MCF 10A (cell line): Measurements from ENCODE around the gene SPINK9. TPM values are rescaled to one million over a fixed set of nuclear protein-coding genes. Genes with fewer than 3 reads are reported as not detected.

Experiments used
- BruUV-seq: library from RNA; stranded (reverse); fragments of 400-500 nt; replicated peaks from 2 replicates; lab custom pipeline; 2021; lab: Mats Ljungman, UMichigan
- CTCF ChIA-PET: fragments of 300-600 bp; sonication (Branson Sonifier 250); formaldehyde crosslinking; extraction: SDS; loops from one replicate; lab custom pipeline; 2021; ENCODE audit warnings: antibody characterized with exemption, inconsistent platforms; lab: Yijun Ruan, JAX
- POLR2A ChIA-PET: fragments of 300-600, 350-650 bp; sonication (Branson Sonifier 250); formaldehyde crosslinking; extraction: SDS; loops from one replicate; lab custom pipeline; 2020; ENCODE audit warnings: antibody characterized with exemption, inconsistent platforms; lab: Yijun Ruan, JAX
- DNase-seq: peaks from one replicate; pipeline ENCODE4 v3.0.0-alpha.2; 2018; ENCODE audit not compliant: unreplicated experiment
- H3K27ac Mint-ChIP-seq: one replicate; pipeline ENCODE4 v1.8.0; 2022; ENCODE audit warnings: mild to moderate bottlenecking, low read depth, mixed read lengths; ENCODE audit not compliant: unreplicated experiment
- H3K27me3 Mint-ChIP-seq: one replicate; pipeline ENCODE4 v1.8.0; 2022; ENCODE audit warnings: mixed read lengths; ENCODE audit not compliant: insufficient read depth, unreplicated experiment
- H3K36me3 Mint-ChIP-seq: one replicate; pipeline ENCODE4 v1.8.0; 2022; ENCODE audit warnings: mild to moderate bottlenecking, moderate library complexity, mixed read lengths; ENCODE audit not compliant: insufficient read depth, unreplicated experiment
- H3K4me1 Mint-ChIP-seq: one replicate; pipeline ENCODE4 v1.8.0; 2022; ENCODE audit warnings: mixed read lengths; ENCODE audit not compliant: insufficient read depth, unreplicated experiment
- H3K4me3 Mint-ChIP-seq: one replicate; pipeline ENCODE4 v1.8.0; 2022; ENCODE audit warnings: mild to moderate bottlenecking, moderate library complexity, mixed read lengths; ENCODE audit not compliant: unreplicated experiment
- H3K9me3 Mint-ChIP-seq: one replicate; pipeline ENCODE4 v1.8.0; 2022; ENCODE audit warnings: mixed read lengths; ENCODE audit not compliant: unreplicated experiment
- CTCF ChIP-seq: fragments of 200-600 bp; IDR thresholded peaks from one replicate; pipeline ENCODE4 v1.8.0; 2022; ENCODE audit warnings: antibody characterized with exemption, mild to moderate bottlenecking; ENCODE audit not compliant: unreplicated experiment
- intact Hi-C: fragments of 100-400 bp; cut with micrococcal nuclease; formaldehyde crosslinking; loops from 2 replicates; pipeline ENCODE4 v1.14.1; 2022
- total RNA-seq: library from RNA; stranded (reverse); gene quantifications from 2 replicates; pipeline ENCODE4 v1.2.3, GENCODE V29; 2022

Gene SPINK9
- total RNA-seq, 1 experiment from 2014 or later: not detected

- intact Hi-C loops: no loop called here
- POLR2A ChIA-PET: interaction anchor here (0.7 to 1.2 kb wide), 3 partner anchors 7 to 444 kb away, joined by 3 to 9 read pairs (median 7); partner anchors contain the start of gene ADRB2
- no peaks in the 10 kb centered on the region for H3K27me3 Mint-ChIP-seq
- CTCF ChIA-PET: interaction anchor here (0.6 to 1.3 kb wide), 7 partner anchors 7 to 606 kb away, joined by 3 to 7 read pairs (median 4); no protein-coding TSS in a partner anchor
- no peaks in the 10 kb centered on the region for H3K9me3 Mint-ChIP-seq
- no peak overlapping the region for H3K27ac Mint-ChIP-seq
- DNase-seq: peak; percentile 15
- no peaks in the 10 kb centered on the region for H3K36me3 Mint-ChIP-seq
- peaks cover 31% of the 10 kb centered on the region for H3K4me1 Mint-ChIP-seq
- BruUV-seq: no TSS peak
- no peak for TF ChIP-seq CTCF
- no peak overlapping the region for H3K4me3 Mint-ChIP-seq
These were observed 46.5 kb downstream of the SPINK9 start for GRCh38 chr5:148381906-148382305.

- TF ChIP-seq CTCF: no peak
- BruUV-seq: TSS peak; percentile 87
- ChIA-PET POLR2A (interaction anchor here (0.6 to 1.2 kb wide), 15 partner anchors 8 to 443 kb away, joined by 3 to 9 read pairs (median 4); partner anchors contain the start of gene ADRB2), CTCF (interaction anchor here (0.7 to 1.3 kb wide), 10 partner anchors 8 to 801 kb away, joined by 3 to 7 read pairs (median 4); no protein-coding TSS in a partner anchor)
- intact Hi-C loops: loop anchor here (1.0 kb wide), 1 partner anchor 348 kb away; no protein-coding TSS in a partner anchor
- Mint-ChIP-seq H3K36me3 (no peaks in the 10 kb centered on the region), H3K27ac (peak overlapping the region; percentile 98), H3K4me1 (peaks cover 38% of the 10 kb centered on the region), H3K27me3 (no peaks in the 10 kb centered on the region), H3K4me3 (peak overlapping the region; percentile 85), H3K9me3 (no peaks in the 10 kb centered on the region)
- peak; percentile 26 for DNase-seq
These were observed 47.6 kb downstream of the SPINK9 start for GRCh38 chr5:148382961-148383360.

GRCh38 chr5:148383564-148384379 is 48.4 kb downstream of the SPINK9 start, which contains the start of gene FBXO38:
Gene FBXO38, plus strand, starts transcription at chr5:148383958. Its CDS starts 10,819 bp downstream, at chr5:148394777.
- Mint-ChIP-seq H3K4me3 (peak within 1 kb of the TSS; percentile 85), H3K27me3 (no peaks in the 10 kb centered on the region), H3K36me3 (peaks cover 3% of the 10 kb centered on the region), H3K27ac (peak within 1 kb of the TSS; percentile 98), H3K9me3 (no peaks in the 10 kb centered on the region), H3K4me1 (peaks cover 44% of the 10 kb centered on the region)
- POLR2A ChIA-PET: interaction anchor here (0.6 to 1.9 kb wide), 22 partner anchors 9 to 583 kb away, joined by 3 to 19 read pairs (median 3); no protein-coding TSS in a partner anchor
- CTCF ChIA-PET: interaction anchor here (0.6 to 2.1 kb wide), 8 partner anchors 9 to 887 kb away, joined by 3 to 16 read pairs (median 4); no protein-coding TSS in a partner anchor
- DNase-seq: peak; percentile 99
- no peak for TF ChIP-seq CTCF
- BruUV-seq: no TSS peak
- intact Hi-C loops: loop anchor here (1.0 kb wide), 1 partner anchor 348 kb away; no protein-coding TSS in a partner anchor

GRCh38 chr5:148384380-148384737 is 49.0 kb downstream of the SPINK9 start:
- peak; percentile 20 for DNase-seq
- BruUV-seq: TSS peak; percentile 65
- no peaks in the 10 kb centered on the region for H3K27me3 Mint-ChIP-seq
- ChIA-PET CTCF (interaction anchor here (0.6 to 2.1 kb wide), 7 partner anchors 10 to 763 kb away, joined by 3 to 16 read pairs (median 5); no protein-coding TSS in a partner anchor), POLR2A (interaction anchor here (0.7 to 1.9 kb wide), 21 partner anchors 9 to 583 kb away, joined by 3 to 19 read pairs (median 3); no protein-coding TSS in a partner anchor)
- TF ChIP-seq CTCF: no peak
- peak overlapping the region; percentile 85 for H3K4me3 Mint-ChIP-seq
- H3K27ac Mint-ChIP-seq: peak overlapping the region; percentile 98
- intact Hi-C loops: no loop called here
- peaks cover 45% of the 10 kb centered on the region for H3K4me1 Mint-ChIP-seq
- H3K9me3 Mint-ChIP-seq: no peaks in the 10 kb centered on the region
- peaks cover 6% of the 10 kb centered on the region for H3K36me3 Mint-ChIP-seq
